Chondrocyte (in vitro differentiated cells): ENCODE data around the gene LYZL1. TPM values are rescaled to one million over a fixed set of nuclear protein-coding genes. Genes with fewer than 3 reads are reported as not detected.

Experiments used
- DNase-seq: peaks from one replicate; pipeline ENCODE4 v3.0.0; 2021; ENCODE audit warnings: mixed read lengths, low spot score
- H3K27ac Mint-ChIP-seq: one replicate; pipeline ENCODE4 v1.8.0; 2021; ENCODE audit warnings: mild to moderate bottlenecking, moderate library complexity, mixed read lengths; ENCODE audit not compliant: unreplicated experiment
- H3K27me3 Mint-ChIP-seq: 2 replicates; pipeline ENCODE4 v1.8.0; 2021; ENCODE audit warnings: low read depth, mixed read lengths
- H3K36me3 Mint-ChIP-seq: 2 replicates; pipeline ENCODE4 v1.8.0; 2021; ENCODE audit warnings: low read depth, mixed read lengths
- H3K4me1 Mint-ChIP-seq: 2 replicates; pipeline ENCODE4 v1.8.0; 2021; ENCODE audit warnings: low read depth, mild to moderate bottlenecking, mixed read lengths
- H3K4me3 Mint-ChIP-seq: one replicate; pipeline ENCODE4 v1.8.0; 2021; ENCODE audit warnings: mild to moderate bottlenecking, moderate library complexity, mixed read lengths; ENCODE audit not compliant: unreplicated experiment
- H3K9me3 Mint-ChIP-seq: 2 replicates; pipeline ENCODE4 v1.8.0; 2021; ENCODE audit warnings: low read depth, mixed read lengths
- CTCF ChIP-seq: fragments of 200-600 bp; sonication (generic); IDR thresholded peaks from 2 replicates; pipeline ENCODE4 v1.5.0; 2021; ENCODE audit warnings: antibody characterized with exemption, mild to moderate bottlenecking, moderate library complexity
- total RNA-seq: library from RNA; stranded (reverse); gene quantifications from 3 replicates; pipeline ENCODE4 v1.2.1, GENCODE V29; 2021

Gene LYZL1
- total RNA-seq, 1 donor from 2014 or later = not detected

DNA sequence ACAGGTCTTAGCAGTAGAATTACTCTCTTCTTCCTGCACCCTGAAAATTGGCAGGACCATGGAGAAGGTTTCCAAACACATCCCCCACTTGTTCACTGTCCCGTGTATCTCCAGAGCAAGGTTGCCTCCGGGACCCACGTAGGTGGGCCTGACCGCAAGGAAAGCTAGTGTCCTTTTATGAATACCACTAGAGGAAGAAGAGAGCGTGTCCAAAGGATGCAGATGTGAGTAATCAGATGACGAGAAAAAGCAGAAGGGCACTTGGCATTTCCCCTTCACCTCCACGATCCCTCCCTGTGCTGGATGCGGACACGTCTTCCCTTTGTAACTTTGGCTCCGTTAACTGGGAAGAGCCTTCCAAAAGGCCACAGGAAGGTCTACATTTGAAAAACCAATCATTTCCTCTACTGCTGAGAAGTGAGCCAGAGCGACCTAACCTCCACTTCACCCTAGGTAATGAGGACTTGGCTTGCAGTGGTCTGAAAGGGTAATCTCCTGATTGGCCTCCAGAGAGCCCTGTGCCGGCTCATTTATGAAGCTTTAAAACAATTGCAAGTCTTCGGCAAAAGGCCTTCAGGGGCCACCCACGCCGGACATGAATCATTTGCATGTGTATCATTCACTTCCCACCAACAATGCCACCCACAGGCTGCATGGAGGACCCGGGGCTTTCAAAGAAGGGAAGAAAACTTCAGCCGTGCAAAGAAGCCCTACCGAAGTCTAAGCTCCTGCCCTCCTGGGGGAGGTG is 55.4 kb downstream of the LYZL1 start:
- peaks cover 9% of the 10 kb centered on the region for H3K27me3 Mint-ChIP-seq
- H3K4me1 Mint-ChIP-seq = peaks cover 5% of the 10 kb centered on the region
- H3K27ac Mint-ChIP-seq = no peak overlapping the region
- no peak for TF ChIP-seq CTCF
- H3K9me3 Mint-ChIP-seq = peaks cover 11% of the 10 kb centered on the region
- peaks cover 4% of the 10 kb centered on the region for H3K36me3 Mint-ChIP-seq
- no peak for DNase-seq
- no peak overlapping the region for H3K4me3 Mint-ChIP-seq

DNA sequence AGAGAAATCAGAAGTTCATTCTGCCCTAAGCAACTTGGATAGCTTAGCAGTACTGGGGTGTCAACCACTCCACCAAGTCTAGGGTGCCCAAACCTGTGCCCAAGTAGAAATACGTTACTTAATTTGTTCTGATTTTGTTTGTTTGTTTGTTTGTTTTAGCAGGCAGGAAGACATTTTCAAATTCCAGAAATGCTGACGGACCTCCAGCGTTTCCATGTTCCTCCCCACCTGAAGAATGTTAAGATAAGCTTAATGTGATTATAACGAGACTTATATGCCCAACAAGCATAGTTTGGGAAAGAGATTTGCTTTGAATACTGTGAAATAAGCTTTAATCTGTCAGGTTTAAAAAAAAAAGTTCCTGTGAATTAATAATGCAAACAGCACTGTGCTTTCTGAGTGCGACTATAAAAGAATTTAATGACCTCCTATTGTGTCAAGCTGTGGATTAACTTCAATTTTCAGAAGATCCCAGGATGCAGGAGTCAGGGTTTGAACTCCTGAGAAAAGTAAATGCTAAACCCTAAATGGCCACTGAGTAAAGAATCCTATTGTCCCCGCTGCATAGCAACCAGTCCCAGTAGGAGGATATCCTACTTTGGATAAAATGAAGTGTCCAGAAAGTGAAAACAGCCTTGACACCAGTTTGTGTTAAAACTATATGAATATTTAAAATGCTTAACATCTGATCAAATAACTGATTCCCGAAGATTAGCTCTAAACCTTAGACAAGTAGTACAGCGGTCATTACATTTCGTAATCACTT is 56.5 kb downstream of the LYZL1 start:
- Mint-ChIP-seq H3K27me3 (peaks cover 9% of the 10 kb centered on the region), H3K9me3 (peaks cover 14% of the 10 kb centered on the region), H3K4me3 (no peak overlapping the region), H3K4me1 (peaks cover 5% of the 10 kb centered on the region), H3K36me3 (peaks cover 4% of the 10 kb centered on the region), H3K27ac (no peak overlapping the region)
- no peak for TF ChIP-seq CTCF
- DNase-seq = no peak

- Mint-ChIP-seq H3K4me1 (peaks cover 5% of the 10 kb centered on the region), H3K9me3 (peaks cover 14% of the 10 kb centered on the region), H3K27me3 (peaks cover 9% of the 10 kb centered on the region), H3K27ac (no peak overlapping the region), H3K4me3 (no peak overlapping the region), H3K36me3 (peaks cover 4% of the 10 kb centered on the region)
- TF ChIP-seq CTCF = no peak
- no peak for DNase-seq
Measured at GRCh38 chr10:29345910-29346209, 57.0 kb downstream of the LYZL1 start.

DNA sequence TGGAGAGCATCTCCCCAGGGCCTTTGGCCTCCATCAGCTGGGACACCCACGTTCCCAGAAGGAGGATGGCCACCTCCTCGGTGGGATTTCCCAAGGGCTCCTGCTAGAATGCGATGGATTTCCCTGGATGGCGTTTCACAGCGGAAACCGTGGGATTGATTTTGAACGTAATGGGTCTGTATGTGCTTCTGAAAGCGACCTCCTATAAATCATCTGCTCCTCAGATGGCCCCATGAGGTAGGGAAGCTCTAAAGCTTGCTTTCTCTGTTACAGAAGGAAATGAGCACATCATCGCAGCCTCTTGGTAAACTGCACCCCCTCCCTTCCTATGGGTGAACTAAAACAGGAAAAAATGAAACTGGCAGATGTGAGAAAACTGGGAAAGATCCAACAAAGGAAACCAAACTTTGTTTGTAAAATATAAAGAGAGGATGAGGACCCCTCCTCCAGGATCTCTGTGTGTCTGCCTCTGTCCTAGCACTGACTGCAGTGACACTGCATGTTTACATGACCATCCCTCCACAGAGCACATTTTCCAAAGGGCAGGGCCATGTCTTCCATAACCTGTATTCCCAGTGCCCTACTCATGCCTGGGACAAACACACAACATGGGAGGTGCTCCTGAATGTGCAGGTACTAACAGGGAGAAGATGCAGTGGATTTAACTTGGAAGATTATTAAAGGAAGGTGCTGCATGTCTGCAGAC is 57.6 kb downstream of the LYZL1 start:
- TF ChIP-seq CTCF = no peak
- DNase-seq = no peak
- H3K4me1 Mint-ChIP-seq = peaks cover 5% of the 10 kb centered on the region
- peaks cover 13% of the 10 kb centered on the region for H3K9me3 Mint-ChIP-seq
- no peak overlapping the region for H3K27ac Mint-ChIP-seq
- peaks cover 11% of the 10 kb centered on the region for H3K27me3 Mint-ChIP-seq
- peaks cover 4% of the 10 kb centered on the region for H3K36me3 Mint-ChIP-seq
- no peak overlapping the region for H3K4me3 Mint-ChIP-seq

DNA sequence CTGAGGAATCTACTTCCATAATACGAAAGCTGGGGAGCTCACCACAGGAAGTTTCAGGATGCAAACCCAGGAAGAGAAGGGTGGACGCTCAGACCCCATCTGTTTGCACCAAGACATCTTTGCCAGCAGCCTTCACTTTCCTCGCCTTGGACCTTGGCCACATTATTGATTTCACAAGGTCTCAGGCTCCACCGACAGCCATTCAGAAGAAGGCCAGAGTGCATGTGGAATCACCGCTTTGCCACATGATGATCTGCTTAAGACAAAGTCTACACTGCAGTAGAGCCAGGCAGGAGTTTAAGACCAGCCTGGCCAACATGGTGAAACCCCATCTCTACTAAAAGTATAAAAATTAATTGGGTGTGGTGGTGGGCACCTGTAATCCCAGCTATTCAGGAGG is 60.0 kb downstream of the LYZL1 start:
- Mint-ChIP-seq H3K27me3 (peaks cover 11% of the 10 kb centered on the region), H3K4me1 (peaks cover 5% of the 10 kb centered on the region), H3K9me3 (peaks cover 3% of the 10 kb centered on the region), H3K4me3 (no peak overlapping the region), H3K36me3 (no peaks in the 10 kb centered on the region), H3K27ac (no peak overlapping the region)
- TF ChIP-seq CTCF = no peak
- no peak for DNase-seq
